Hematopoietic multipotent progenitor cell treated with erythropoietin and hydrocortisone succinate and interleukin-3 and kit ligand, for 4 days (in vitro differentiated cells): ENCODE data around the gene PTX4.
A peak's percentile ranks its signal among the peaks of the same experiment; 100 is the strongest.
"Not testable (repeated sequence)": the region's sequence is repeated elsewhere in the genome, so short reads cannot be mapped to it uniquely, and the experiment has no call there.

Source experiments
- DNase-seq: peaks from one replicate; pipeline ENCODE4 v3.0.0-alpha.2; 2015

PTX4 gene

GRCh38 chr16:1478937-1479336, 9.8 kb downstream of the PTX4 start:
- DNase-seq: not testable (repeated sequence)

GRCh38 chr16:1477033-1477432, 11.7 kb downstream of the PTX4 start:
- no peak for DNase-seq

DNA sequence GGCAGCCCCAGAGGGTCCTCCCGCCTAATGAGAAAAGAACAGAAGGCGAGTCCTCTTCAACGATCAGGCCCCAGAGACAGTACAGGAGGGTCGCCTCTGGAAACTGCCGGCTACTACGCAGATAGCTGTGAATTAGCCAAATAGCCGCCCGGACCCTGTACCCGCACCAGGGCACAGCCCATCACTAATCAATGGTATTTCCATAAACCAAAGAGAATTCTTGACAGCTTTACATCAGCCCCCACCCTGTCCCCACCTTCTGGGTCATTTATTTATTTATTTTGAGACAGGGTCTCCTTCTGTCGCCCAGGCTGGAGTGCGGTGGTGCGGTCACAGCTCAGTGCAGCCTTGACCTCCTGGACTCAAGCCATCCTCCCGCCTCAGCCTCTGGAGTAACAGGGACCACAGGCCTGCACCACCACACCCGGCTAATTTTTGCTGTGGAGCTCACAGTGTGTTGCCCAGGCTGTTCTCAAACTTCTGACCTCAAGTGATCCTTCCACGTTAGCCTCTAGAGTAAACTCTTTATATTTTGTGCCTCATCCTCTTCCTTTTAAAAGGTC, 13.1 kb downstream of the PTX4 start:
- no peak for DNase-seq

DNA sequence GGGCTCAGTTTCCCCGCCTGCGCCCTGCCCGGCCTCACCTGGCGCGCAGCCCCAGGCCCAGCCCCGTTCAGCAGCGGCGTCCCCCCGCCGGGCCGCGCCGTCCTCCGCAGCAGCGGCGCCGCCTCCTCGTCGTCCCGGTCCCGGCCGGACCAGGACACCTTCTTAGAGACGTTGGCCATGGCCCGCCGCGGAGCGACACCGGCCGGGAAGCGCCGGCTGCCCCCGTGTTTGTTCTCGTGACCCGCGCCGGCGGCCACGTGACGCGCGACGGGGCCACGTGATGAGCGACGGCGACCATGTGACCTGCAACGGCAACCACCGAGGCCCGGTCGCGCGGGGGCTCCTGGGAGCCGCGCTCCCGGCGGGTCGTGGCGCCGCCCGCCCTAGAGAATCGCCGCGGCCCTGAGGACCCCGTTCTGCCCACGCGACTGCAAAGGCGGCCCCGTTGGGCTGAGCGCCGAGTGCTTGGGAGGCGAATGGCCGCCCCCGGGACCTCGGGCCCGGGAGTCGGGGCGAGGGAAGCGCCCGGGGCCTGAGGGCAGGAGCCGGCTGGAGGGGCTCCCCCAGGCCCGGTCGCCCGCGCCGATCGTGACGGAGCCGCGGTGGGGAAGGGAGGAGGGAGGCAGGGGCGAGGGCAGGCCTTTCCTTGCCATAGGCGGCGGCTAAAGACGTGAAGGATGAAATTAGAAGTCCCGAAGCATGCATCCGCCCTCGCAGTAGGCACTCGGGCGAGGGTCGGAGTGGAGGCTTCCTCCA, 13.8 kb downstream of the PTX4 start, which contains the start of gene CLCN7:
TSS of gene CLCN7 (minus strand) at position 233 of the 756 bp plus-strand sequence. CDS start at position 179, 54 bp downstream.
- DNase-seq: peak; percentile 93

GRCh38 chr16:1474082-1474795, 14.5 kb downstream of the PTX4 start:
- peak; percentile 27 for DNase-seq

DNA sequence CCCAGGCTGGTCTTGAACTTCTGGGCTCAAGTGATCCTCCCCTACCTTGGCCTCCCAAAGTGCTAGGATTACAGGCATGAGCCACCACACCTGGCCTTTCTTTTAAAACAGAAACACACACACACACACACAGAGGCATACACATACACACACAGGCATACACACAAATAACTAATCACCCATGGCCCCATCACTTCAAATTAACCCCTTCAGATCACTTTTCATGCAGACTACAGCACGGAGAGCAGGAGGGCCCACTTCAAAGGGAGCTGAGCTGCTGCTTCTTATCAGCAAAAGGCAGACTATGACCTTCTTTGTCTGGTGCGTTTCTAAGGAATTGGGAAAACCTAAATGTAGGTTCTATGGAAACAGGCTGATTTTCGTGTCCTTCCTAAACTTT, 15.8 kb downstream of the PTX4 start:
- DNase-seq: peak; percentile 77

GRCh38 chr16:1471569-1472194, 17.1 kb downstream of the PTX4 start:
- peak; percentile 69 for DNase-seq

DNA sequence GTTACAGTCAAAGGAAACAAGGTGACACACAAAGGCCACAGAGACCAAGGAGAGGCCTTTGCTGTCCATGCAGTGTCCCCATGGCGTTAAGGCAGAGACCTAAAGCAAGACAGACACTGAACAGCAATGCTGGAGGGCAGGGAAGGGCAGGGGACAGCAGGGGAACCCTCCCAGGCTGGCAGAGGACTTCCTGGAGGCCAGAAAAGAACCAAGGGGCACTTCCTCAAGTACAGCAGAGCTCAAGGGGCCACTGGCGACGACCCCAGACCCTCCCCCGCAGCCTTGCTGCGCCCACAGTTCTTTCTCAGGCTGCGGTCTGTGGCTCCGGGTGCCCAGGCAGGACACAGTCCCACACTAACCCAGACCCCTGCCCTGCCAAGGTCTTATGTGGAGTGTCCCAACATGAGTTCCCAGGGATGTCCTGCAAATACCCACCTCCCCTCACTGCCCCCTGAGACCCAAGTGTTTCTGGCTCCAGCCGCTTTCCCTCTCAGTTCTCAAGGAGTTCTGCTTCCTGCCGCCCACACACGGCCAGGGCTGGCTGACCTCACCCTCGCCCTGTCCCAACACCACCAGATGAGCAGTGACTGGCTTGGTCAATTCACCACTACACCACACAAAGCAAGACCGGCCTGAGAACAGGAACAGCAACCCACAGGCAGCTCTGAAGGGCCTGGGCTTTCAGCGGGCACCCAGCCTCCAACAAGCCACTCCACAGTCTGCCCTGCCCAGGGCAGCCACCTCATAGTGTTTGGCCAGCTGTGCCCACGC, 18.1 kb downstream of the PTX4 start:
- DNase-seq: peak; percentile 52

DNA sequence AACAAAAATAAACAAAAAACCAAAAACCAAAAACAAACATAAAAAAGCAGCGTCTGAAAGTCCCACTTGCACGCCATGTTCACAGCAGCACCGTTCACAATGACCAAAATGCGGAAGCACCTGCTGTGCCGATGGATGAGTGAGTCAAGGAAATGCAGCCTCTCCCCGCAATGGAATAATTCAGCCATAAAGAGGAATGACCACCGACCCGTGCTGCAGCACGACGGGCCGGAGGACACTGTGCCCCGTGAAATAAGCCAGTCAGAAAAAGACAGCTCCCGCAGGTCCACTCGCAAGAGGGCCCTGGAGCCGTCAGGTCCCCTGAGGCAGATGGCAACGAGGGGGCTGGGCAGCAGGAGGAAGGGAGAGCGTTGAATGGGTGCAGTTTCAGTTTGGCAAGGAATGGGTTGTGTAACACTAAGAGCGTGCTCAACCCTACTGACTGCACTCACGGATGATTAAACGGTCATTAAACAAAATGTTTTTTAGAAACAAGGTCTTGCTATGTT, 19.0 kb downstream of the PTX4 start:
- peak; percentile 65 for DNase-seq

GRCh38 chr16:1469141-1469540, 19.6 kb downstream of the PTX4 start:
- DNase-seq: not testable (repeated sequence)

DNA sequence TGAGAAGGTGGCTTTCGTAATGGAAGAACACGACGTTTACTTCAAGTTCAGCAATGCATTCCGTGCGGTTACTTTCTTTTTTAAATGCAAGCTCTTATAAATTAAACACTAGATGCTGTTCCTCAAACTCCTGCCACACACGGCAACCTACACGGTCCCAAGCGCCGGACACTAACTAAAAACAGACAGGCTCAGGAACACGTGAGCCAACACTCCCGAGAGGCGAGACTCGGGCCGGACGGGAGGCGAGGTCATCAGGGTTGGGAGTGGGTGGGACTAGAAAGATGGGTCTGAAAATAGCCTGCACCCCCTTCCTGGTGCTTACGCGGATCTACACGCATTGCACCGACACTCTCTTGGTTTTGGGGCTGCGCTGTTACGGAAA, 20.3 kb downstream of the PTX4 start:
- DNase-seq: no peak

DNA sequence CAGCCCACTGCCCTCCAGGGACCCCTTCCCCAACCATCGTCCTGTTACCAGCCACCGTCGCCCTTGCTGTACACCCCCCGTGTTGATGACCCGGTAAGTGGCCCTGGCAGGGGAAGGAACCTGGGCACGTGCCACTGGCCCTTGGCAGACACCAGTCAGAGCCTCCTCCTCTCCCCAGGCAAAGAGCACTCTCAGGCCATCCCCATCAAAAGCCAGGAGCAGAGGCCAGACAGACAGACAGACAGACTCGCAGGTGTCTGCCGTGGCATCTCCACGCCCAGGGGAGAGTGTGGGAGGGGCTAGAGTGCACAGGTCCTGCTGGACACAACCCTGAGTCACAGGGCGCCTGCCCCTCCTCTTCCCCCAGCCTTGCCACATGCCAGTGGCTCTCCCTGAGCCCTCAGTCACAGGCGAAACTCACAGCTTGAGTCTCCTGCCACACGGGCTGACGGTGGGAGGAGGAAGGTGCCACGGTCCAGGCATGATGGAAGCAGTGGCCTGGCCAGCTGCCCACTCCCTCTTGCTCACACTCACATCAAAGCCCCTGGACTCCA, 21.7 kb downstream of the PTX4 start:
- no peak for DNase-seq

DNA sequence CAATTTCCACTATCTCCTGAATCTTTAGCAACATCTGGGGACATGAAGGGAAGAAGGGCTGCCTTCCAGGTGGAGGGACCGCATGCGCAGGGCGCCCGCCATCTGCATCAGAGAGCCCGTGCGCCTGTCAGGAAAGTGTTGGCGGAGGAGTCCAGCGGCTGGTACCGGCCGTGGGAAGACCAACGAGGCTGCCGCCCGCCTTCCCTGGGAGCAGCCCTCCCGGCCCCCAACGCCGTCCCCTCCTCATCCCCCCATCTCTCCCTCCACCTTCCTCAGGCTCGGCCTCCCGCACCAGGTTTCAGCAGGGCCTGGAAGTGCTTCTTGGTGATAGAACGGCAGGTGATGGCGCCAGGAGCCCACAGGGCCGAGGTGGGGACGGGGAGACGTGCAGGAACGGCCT, 22.7 kb downstream of the PTX4 start:
- DNase-seq: no peak

DNA sequence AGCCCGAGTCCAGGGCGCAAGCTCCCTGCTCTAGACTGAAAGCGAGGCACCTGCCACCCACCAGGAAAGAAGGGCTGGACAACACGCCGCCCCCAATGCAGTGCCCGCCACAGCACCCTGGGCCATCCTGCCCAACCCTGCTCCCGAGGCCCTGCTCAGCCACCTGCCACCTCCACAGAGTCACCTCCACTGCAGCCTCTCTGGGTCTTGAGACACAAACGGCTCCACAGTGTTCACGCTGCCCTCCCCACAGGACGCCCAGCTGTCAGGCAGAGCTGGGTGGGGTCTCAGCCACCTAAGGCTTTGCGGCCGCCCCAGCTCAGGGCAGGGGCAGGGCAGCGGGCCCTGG, 23.2 kb downstream of the PTX4 start:
- DNase-seq: no peak

DNA sequence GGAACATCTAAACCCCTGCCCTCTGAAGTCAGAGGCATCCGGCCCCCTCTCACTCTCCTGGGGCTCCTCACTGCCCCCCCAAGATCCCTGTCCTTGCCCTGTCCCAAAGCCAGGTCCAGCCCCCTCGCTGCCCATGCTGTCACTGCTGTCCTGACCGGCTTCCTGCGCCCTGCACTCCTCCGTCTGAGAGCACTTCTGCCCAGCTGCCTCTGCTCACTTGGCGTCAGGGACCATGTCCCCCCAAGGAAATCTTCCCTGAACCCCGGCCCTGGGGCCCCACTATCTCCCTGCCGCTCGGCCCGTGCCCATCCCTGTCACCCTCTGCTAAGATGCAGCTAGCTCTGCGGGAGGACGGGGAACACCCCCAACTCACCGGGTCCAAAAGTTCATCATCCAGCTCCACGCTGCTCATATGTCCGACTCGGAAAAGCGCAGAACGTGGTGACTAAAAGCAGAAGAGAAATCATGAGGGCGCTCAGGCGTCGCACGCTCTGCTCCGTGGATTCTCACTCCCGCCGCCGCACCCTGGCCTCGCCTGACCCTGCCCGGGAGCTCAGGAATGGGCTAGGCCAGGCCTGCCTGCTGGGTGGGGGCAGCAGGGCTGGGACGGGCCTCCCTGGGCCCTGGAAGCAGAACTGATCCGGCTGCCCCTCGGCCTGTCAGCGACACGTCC, 23.7 kb downstream of the PTX4 start:
- no peak for DNase-seq

GRCh38 chr16:1464196-1464893, 24.4 kb downstream of the PTX4 start:
- no peak for DNase-seq

DNA sequence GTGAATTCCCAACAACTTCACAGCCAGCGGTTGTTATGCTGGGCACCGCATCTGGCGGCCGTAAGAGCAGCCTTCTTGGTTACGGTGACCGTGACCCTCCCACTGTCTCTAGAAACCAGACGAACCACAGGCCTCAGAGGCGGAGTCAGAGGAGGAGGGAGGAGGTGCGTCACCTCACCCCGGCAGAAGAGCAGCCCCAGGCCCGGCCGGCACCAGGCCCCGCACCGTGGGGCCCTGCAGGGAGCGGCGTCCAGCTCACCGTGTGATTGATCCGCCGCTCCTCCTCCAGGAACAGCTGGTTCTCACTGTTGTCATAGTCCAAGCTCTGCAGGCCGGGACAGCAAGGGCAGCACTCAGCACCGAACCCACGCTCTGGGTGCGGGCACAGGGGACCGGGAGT, 27.6 kb downstream of the PTX4 start:
- no peak for DNase-seq

DNA sequence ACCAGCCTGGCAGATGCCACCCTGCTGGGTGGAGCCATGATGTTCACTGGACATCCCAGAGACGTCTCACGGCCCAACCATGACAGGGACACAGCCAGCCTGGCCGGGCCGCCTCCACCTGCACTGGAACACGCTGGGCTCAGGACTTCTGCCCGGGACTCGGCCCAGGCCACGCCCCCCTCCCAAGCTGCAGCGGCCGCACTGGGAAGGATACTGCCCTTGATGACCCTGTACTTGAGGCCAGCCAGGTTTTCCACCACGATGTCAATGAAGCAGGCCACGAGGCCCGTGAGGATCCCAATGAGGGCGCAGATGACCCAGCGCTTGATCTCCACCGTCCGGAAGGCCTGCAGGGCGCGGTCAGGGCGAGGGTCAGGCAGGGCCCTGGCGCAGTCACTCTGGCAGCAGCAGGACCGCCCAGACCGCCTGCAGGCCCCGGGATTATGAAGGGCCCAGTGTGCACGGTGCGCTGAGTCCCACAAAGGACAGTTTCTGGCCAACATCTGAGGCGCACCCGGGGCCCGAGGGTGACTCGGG, 28.1 kb downstream of the PTX4 start:
- DNase-seq: no peak

DNA sequence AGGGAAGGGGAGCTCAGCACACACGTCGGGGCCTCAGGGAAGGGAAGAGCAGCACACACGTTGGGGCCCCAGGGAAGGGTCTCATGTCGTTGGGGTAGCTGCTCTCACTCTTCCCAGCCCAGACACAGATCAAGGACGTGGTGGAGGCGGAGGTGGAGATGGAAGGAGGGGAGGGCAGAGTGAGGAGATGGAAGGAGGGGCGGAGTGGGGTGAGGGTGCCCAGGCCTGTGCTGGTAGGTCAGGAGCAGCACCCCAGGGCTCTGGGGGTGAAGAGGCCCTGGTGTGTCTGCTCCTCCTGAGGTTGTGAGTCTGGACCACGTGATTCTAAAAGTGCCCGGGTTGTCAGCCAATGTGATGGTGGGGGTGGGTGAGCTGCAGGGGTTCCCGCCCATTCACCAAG, 28.8 kb downstream of the PTX4 start:
- DNase-seq: no peak

- DNase-seq: no peak
Measured at GRCh38 chr16:1458977-1459341, 29.8 kb downstream of the PTX4 start.
